Superior temporal gyrus (tissue), 1 donor: ENCODE data around the gene CORO2B.

Source experiments
- DNase-seq: peaks from one replicate; pipeline ENCODE4 v3.0.0-alpha.2; 2016; ENCODE audit errors: extremely low spot score

CORO2B gene

GRCh38 chr15:68770216-68770615 lies 191.4 kb downstream of the CORO2B start:
- DNase-seq = no peak

GRCh38 chr15:68773036-68773435 lies 194.2 kb downstream of the CORO2B start:
- DNase-seq = no peak

GRCh38 chr15:68774120-68774519 lies 195.3 kb downstream of the CORO2B start:
- no peak for DNase-seq

- no peak for DNase-seq
Observed at GRCh38 chr15:68774521-68775235, 195.9 kb downstream of the CORO2B start.

GRCh38 chr15:68775236-68775577 lies 196.4 kb downstream of the CORO2B start:
- no peak for DNase-seq

- DNase-seq = peak; percentile 86
Observed at GRCh38 chr15:68775671-68776476, 197.1 kb downstream of the CORO2B start.

- DNase-seq = no peak
Observed at GRCh38 chr15:68776477-68777270, 197.9 kb downstream of the CORO2B start.
